ENCODE results near the gene ABCG4. TPM values are rescaled to one million over a fixed set of nuclear protein-coding genes. Genes with fewer than 3 reads are reported as not detected.
A peak's percentile ranks its signal among the peaks of the same experiment; 100 is the strongest.

The ABCG4 gene
- total RNA-seq, 6 donors from 2014 or later = 0.06 to 0.78 TPM; not detected in 4

GRCh38 chr11:119144825-119145486 lies 3.9 kb upstream of the ABCG4 start:
- Histone ChIP-seq H3K27me3 (peaks cover 0 to 20% (median 11%) of the 10 kb centered on the region in 4 donors), H3K36me3 (no peaks in the 10 kb centered on the region), H3K27ac (no peak overlapping the region), H3K9me3 (no peaks in the 10 kb centered on the region), H3K4me3 (no peak overlapping the region), H3K4me1 (peaks cover 12 to 23% (median 16%) of the 10 kb centered on the region in 4 donors)
- peak in 1 of 2 donors; percentile 37 for DNase-seq
- ATAC-seq (ENCODE audit: low FRiP score in 2 of 2) = peak; percentile 80 to 89
- TF ChIP-seq EP300 (IDR thresholded peaks at IDR 0.05) = no peak
- no peak for TF ChIP-seq POLR2A (IDR thresholded peaks at IDR 0.05)
- TF ChIP-seq POLR2AphosphoS5 (IDR thresholded peaks at IDR 0.05) = no peak
- TF ChIP-seq CTCF (IDR thresholded peaks at IDR 0.05) = peak; percentile 40 to 75 (median 55)
- WGBS, 2 donors = 12 to 23% methylated on average over 7 of the region's 7 CpGs

GRCh38 chr11:119145551-119145950 lies 3.3 kb upstream of the ABCG4 start:
- Histone ChIP-seq H3K9me3 (no peaks in the 10 kb centered on the region), H3K27ac (no peak overlapping the region), H3K36me3 (no peaks in the 10 kb centered on the region), H3K4me3 (no peak overlapping the region), H3K27me3 (peaks cover 0 to 23% (median 13%) of the 10 kb centered on the region in 4 donors), H3K4me1 (peaks cover 12 to 24% (median 16%) of the 10 kb centered on the region in 4 donors)
- WGBS, 2 donors = 55 to 56% methylated on average over 3 of the region's 3 CpGs
- DNase-seq (no peak), ATAC-seq (ENCODE audit: low FRiP score in 2 of 2) (no peak)
- TF ChIP-seq EP300 (IDR thresholded peaks at IDR 0.05) (no peak), POLR2A (IDR thresholded peaks at IDR 0.05) (no peak), CTCF (IDR thresholded peaks at IDR 0.05) (no peak), POLR2AphosphoS5 (IDR thresholded peaks at IDR 0.05) (no peak)

- Histone ChIP-seq H3K27ac (no peak overlapping the region), H3K27me3 (peaks cover 0 to 23% (median 13%) of the 10 kb centered on the region in 4 donors), H3K36me3 (no peaks in the 10 kb centered on the region), H3K9me3 (no peaks in the 10 kb centered on the region), H3K4me1 (peaks cover 12 to 24% (median 16%) of the 10 kb centered on the region in 4 donors), H3K4me3 (no peak overlapping the region)
- 59 to 60% methylated on average over 6 of the region's 6 CpGs for WGBS, 2 donors
- no peak for DNase-seq
- no peak for ATAC-seq (ENCODE audit: low FRiP score in 2 of 2)
- TF ChIP-seq POLR2AphosphoS5 (IDR thresholded peaks at IDR 0.05) = no peak
- no peak for TF ChIP-seq CTCF (IDR thresholded peaks at IDR 0.05)
- TF ChIP-seq POLR2A (IDR thresholded peaks at IDR 0.05) = no peak
- TF ChIP-seq EP300 (IDR thresholded peaks at IDR 0.05) = no peak
Measured at GRCh38 chr11:119147604-119148333, 1.1 kb upstream of the ABCG4 start.

GRCh38 chr11:119148720-119149017 lies 183 bp upstream of the ABCG4 start:
- Histone ChIP-seq H3K4me1 (peaks cover 12 to 24% (median 16%) of the 10 kb centered on the region in 4 donors), H3K9me3 (no peaks in the 10 kb centered on the region), H3K27ac (peak overlapping the region in 1 of 4 donors; percentile 14), H3K27me3 (peaks cover 0 to 23% (median 13%) of the 10 kb centered on the region in 4 donors), H3K36me3 (no peaks in the 10 kb centered on the region), H3K4me3 (peak overlapping the region; percentile 55 to 66 (median 62))
- TF ChIP-seq POLR2AphosphoS5 (IDR thresholded peaks at IDR 0.05) = no peak
- no peak for TF ChIP-seq CTCF (IDR thresholded peaks at IDR 0.05)
- no peak for TF ChIP-seq EP300 (IDR thresholded peaks at IDR 0.05)
- no peak for TF ChIP-seq POLR2A (IDR thresholded peaks at IDR 0.05)
- DNase-seq (no peak), ATAC-seq (ENCODE audit: low FRiP score in 2 of 2) (no peak)
- 2 to 5% methylated on average over 10 to 16 of the region's 16 CpGs for WGBS, 2 donors
